ENCODE measurements around the gene AGMAT.
A peak's percentile ranks its signal among the peaks of the same experiment; 100 is the strongest.

DNA sequence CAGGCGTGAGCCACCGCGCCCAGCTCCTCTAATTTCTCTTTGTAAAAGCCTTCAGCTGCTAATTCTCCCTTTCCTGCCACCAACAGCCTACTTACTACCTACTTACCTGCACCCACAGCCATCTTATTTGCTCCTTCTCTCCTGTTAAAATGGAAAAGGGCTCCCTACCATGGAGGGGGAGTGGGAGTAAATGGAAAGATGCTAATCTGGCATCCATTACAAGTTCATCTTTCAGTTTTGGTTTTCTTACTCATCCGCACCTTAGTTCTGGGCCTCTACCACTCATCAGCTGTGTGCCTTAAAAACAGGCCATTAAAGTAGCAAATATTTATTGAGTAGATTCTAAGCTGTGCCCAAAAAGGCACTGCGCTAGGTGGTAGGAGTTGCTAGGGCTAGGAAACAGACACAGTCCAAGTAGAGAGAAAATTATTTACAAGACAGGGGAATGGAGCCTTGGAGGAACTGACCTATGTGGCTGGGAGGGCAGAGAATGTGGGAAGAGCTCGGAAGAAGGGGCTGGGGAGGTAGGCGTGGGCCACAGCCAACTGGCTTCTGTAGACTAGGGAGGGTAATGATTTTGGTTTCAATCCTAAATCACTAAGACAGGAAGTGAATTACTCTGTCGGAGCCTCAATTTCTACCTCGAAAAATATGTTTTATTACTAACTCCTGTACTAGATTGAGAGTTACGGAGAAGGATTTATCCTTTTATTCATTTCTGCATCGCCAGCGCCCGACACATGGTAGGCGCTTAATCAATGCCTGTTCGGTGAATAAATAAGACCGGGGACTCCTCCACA lies 31.7 kb upstream of the AGMAT start:
- TF ChIP-seq, protein P1, sequence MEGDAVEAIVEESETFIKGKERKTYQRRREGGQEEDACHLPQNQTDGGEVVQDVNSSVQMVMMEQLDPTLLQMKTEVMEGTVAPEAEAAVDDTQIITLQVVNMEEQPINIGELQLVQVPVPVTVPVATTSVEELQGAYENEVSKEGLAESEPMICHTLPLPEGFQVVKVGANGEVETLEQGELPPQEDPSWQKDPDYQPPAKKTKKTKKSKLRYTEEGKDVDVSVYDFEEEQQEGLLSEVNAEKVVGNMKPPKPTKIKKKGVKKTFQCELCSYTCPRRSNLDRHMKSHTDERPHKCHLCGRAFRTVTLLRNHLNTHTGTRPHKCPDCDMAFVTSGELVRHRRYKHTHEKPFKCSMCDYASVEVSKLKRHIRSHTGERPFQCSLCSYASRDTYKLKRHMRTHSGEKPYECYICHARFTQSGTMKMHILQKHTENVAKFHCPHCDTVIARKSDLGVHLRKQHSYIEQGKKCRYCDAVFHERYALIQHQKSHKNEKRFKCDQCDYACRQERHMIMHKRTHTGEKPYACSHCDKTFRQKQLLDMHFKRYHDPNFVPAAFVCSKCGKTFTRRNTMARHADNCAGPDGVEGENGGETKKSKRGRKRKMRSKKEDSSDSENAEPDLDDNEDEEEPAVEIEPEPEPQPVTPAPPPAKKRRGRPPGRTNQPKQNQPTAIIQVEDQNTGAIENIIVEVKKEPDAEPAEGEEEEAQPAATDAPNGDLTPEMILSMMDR (IDR thresholded peaks at IDR 0.05; ENCODE audit: control extremely low read depth in 1 of 3, insufficient read depth in 1 of 3, low read depth in 1 of 3, low read length in 3 of 3): no peak
- TF ChIP-seq, protein P2, sequence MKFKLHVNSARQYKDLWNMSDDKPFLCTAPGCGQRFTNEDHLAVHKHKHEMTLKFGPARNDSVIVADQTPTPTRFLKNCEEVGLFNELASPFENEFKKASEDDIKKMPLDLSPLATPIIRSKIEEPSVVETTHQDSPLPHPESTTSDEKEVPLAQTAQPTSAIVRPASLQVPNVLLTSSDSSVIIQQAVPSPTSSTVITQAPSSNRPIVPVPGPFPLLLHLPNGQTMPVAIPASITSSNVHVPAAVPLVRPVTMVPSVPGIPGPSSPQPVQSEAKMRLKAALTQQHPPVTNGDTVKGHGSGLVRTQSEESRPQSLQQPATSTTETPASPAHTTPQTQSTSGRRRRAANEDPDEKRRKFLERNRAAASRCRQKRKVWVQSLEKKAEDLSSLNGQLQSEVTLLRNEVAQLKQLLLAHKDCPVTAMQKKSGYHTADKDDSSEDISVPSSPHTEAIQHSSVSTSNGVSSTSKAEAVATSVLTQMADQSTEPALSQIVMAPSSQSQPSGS (IDR thresholded peaks at IDR 0.05; ENCODE audit: low read length): no peak
- 0 out of 3 replicates have a peak, but pooled peaks of 1 of the 2 experiments have one; percentile 63 for TF ChIP-seq POLR2A (IDR thresholded peaks at IDR 0.05; ENCODE audit: control extremely low read depth in 1 of 2, low read depth in 2 of 2, low read length in 2 of 2)
- TF ChIP-seq KDM1A (IDR thresholded peaks at IDR 0.05; ENCODE audit: borderline replicate concordance, low read length): no peak
- TF ChIP-seq POLR2AphosphoS5 (IDR thresholded peaks at IDR 0.05; ENCODE audit: low read depth, low read length): no peak
- no peak for TF ChIP-seq EZH2 (IDR thresholded peaks at IDR 0.05; ENCODE audit: low read depth, low read length, severe bottlenecking)
- peak; percentile 16 for TF ChIP-seq ASH2L (IDR thresholded peaks at IDR 0.05; ENCODE audit: low read length)
- TF ChIP-seq EGR1 (IDR thresholded peaks at IDR 0.05; ENCODE audit: borderline replicate concordance, low read depth, low read length): no peak
- TF ChIP-seq CHD1 (IDR thresholded peaks at IDR 0.05; ENCODE audit: low read depth, low read length): no peak
- no peak for TF ChIP-seq RFX5 (IDR thresholded peaks at IDR 0.05; ENCODE audit: borderline replicate concordance, low read depth, low read length)
- TF ChIP-seq SIN3A (conservative IDR thresholded peaks at IDR 0.05 in 1 of 2, IDR thresholded peaks at IDR 0.05 in 1 of 2; ENCODE audit: low read depth in 1 of 2, low read length in 2 of 2): no peak
- no peak for TF ChIP-seq ZNF274 (IDR thresholded peaks at IDR 0.05; ENCODE audit: borderline replicate concordance, extremely low read depth, low read length)
